ENCODE measurements around the gene TBC1D5.
"Not testable (repeated sequence)": the region's sequence is repeated elsewhere in the genome, so short reads cannot be mapped to it uniquely, and the experiment has no call there.

The TBC1D5 gene

GRCh38 chr3:17639765-17640164, 102.7 kb downstream of the TBC1D5 start:
- no peak for DNase-seq

- DNase-seq = no peak
These were observed 103.2 kb downstream of the TBC1D5 start for GRCh38 chr3:17639257-17639656.

- no peak for DNase-seq
These were observed 104.1 kb downstream of the TBC1D5 start for GRCh38 chr3:17638356-17638755.

- DNase-seq = not testable (repeated sequence)
These were observed 106.8 kb downstream of the TBC1D5 start for GRCh38 chr3:17635675-17636074.

- no peak for DNase-seq
These were observed 107.5 kb downstream of the TBC1D5 start for GRCh38 chr3:17634964-17635363.

GRCh38 chr3:17634201-17634600, 108.2 kb downstream of the TBC1D5 start:
- no peak for DNase-seq

- no peak for DNase-seq
These were observed 109.9 kb downstream of the TBC1D5 start for GRCh38 chr3:17632401-17633100.

GRCh38 chr3:17631609-17632008, 110.8 kb downstream of the TBC1D5 start:
- no peak for DNase-seq

- no peak for DNase-seq
These were observed 113.0 kb downstream of the TBC1D5 start for GRCh38 chr3:17629400-17629799.

GRCh38 chr3:17626395-17626794, 116.0 kb downstream of the TBC1D5 start:
- DNase-seq = no peak

GRCh38 chr3:17625133-17625532, 117.3 kb downstream of the TBC1D5 start:
- DNase-seq = no peak

GRCh38 chr3:17623464-17623863, 119.0 kb downstream of the TBC1D5 start:
- no peak for DNase-seq

GRCh38 chr3:17619968-17620367, 122.5 kb downstream of the TBC1D5 start:
- DNase-seq = no peak

GRCh38 chr3:17613017-17613416, 129.4 kb downstream of the TBC1D5 start:
- DNase-seq = not testable (repeated sequence)

- no peak for DNase-seq
These were observed 134.5 kb downstream of the TBC1D5 start for GRCh38 chr3:17607905-17608304.

GRCh38 chr3:17605934-17606333, 136.5 kb downstream of the TBC1D5 start:
- no peak for DNase-seq

- no peak for DNase-seq
These were observed 137.4 kb downstream of the TBC1D5 start for GRCh38 chr3:17605032-17605431.

- DNase-seq = no peak
These were observed 140.3 kb downstream of the TBC1D5 start for GRCh38 chr3:17602126-17602525.

GRCh38 chr3:17592956-17593355, 149.5 kb downstream of the TBC1D5 start:
- no peak for DNase-seq

- no peak for DNase-seq
These were observed 152.0 kb downstream of the TBC1D5 start for GRCh38 chr3:17590465-17590864.

GRCh38 chr3:17589888-17590287, 152.5 kb downstream of the TBC1D5 start:
- DNase-seq = no peak

- DNase-seq = no peak
These were observed 154.0 kb downstream of the TBC1D5 start for GRCh38 chr3:17588422-17588821.

- no peak for DNase-seq
These were observed 156.8 kb downstream of the TBC1D5 start for GRCh38 chr3:17585394-17586325.

- no peak for DNase-seq
These were observed 158.4 kb downstream of the TBC1D5 start for GRCh38 chr3:17584066-17584465.

Data from NCI-H526 (cell line).